ENCODE results near the gene ZBTB16. TPM values are rescaled to one million over a fixed set of nuclear protein-coding genes. Genes with fewer than 3 reads are reported as not detected.
A peak's percentile ranks its signal among the peaks of the same experiment; 100 is the strongest.

ZBTB16 gene
- polyA plus RNA-seq, 3 donors, result 4.1 to 12.3 (median 8.3) TPM

- Mint-ChIP-seq H3K27ac (peak overlapping the region in 2 of 7 donors; percentile 40 to 48), H3K4me3 (peak overlapping the region in 1 of 2 donors; percentile 80), H3K36me3 (peaks cover 0 to 5% of the 10 kb centered on the region in 2 donors), H3K27me3 (ENCODE audit: low read depth in 3 of 3) (peaks cover 0 to 2% (median 0%) of the 10 kb centered on the region in 3 donors), H3K4me1 (peaks cover 63% of the 10 kb centered on the region), H3K9me3 (no peaks in the 10 kb centered on the region)
- Histone ChIP-seq H3K9me3 (replicated peaks in 1 of 2; ENCODE audit: control insufficient read depth in 1 of 2, insufficient read depth in 1 of 2, low read length in 2 of 2) (no peaks in the 10 kb centered on the region), H3K36me3 (replicated peaks in 1 of 2; ENCODE audit: control insufficient read depth in 1 of 2, insufficient read depth in 2 of 2, low read length in 2 of 2) (no peaks in the 10 kb centered on the region), H3K9ac (ENCODE audit: insufficient read depth, low read length, poor library complexity, severe bottlenecking) (no peak overlapping the region), H2AFZ (ENCODE audit: insufficient read depth, low read depth, low read length, poor library complexity, severe bottlenecking) (peak overlapping the region; percentile 41), H3K4me3 (replicated peaks in 1 of 3; ENCODE audit: low read depth in 2 of 3, low read length in 3 of 3) (peak overlapping the region in 1 of 3 experiments; percentile 23), H3K4me1 (ENCODE audit: control insufficient read depth in 1 of 2, insufficient read depth in 2 of 2, low read length in 2 of 2) (peaks cover 28 to 36% of the 10 kb centered on the region in 2 donors), H3K27ac (ENCODE audit: low read depth in 1 of 2, low read length in 2 of 2) (no peak overlapping the region), H3K79me2 (ENCODE audit: insufficient read depth, low read length) (peaks cover 4% of the 10 kb centered on the region), H3K4me2 (replicated peaks; ENCODE audit: extremely low read depth, low read length, poor library complexity, severe bottlenecking) (peak overlapping the region; percentile 41), H4K20me1 (ENCODE audit: insufficient read depth, low read length) (peaks cover 6% of the 10 kb centered on the region), H3K27me3 (ENCODE audit: control insufficient read depth in 2 of 2, insufficient read depth in 2 of 2, low read length in 2 of 2) (no peaks in the 10 kb centered on the region)
- no peak for TF ChIP-seq CTCF (IDR thresholded peaks at IDR 0.05)
- intact Hi-C loops (cut with micrococcal nuclease), result no loop called here
- DNase-seq, result no peak
- no CpG with 5 or more reads among the region's 3 CpGs for WGBS (ENCODE audit: insufficient coverage)
Observed at GRCh38 chr11:114105611-114106010, 46.1 kb downstream of the ZBTB16 start.

GRCh38 chr11:114106047-114106446 lies 46.5 kb downstream of the ZBTB16 start:
- peak overlapping the region; percentile 41 for H3K4me2 ChIP-seq (replicated peaks; ENCODE audit: extremely low read depth, low read length, poor library complexity, severe bottlenecking)
- H3K27ac ChIP-seq (ENCODE audit: low read depth in 1 of 2, low read length in 2 of 2), result no peak overlapping the region
- Mint-ChIP-seq H3K4me1 (peaks cover 67% of the 10 kb centered on the region), H3K9me3 (no peaks in the 10 kb centered on the region), H3K27ac (peak overlapping the region in 3 of 7 donors; percentile 18 to 41 (median 19)), H3K27me3 (ENCODE audit: low read depth in 3 of 3) (peaks cover 0 to 2% (median 0%) of the 10 kb centered on the region in 3 donors), H3K4me3 (peak overlapping the region in 1 of 2 donors; percentile 80), H3K36me3 (peaks cover 0 to 5% of the 10 kb centered on the region in 2 donors)
- no peak for TF ChIP-seq CTCF (IDR thresholded peaks at IDR 0.05)
- peaks cover 4% of the 10 kb centered on the region for H3K79me2 ChIP-seq (ENCODE audit: insufficient read depth, low read length)
- H2AFZ ChIP-seq (ENCODE audit: insufficient read depth, low read depth, low read length, poor library complexity, severe bottlenecking), result peak overlapping the region; percentile 41
- intact Hi-C loops (cut with micrococcal nuclease), result no loop called here
- DNase-seq, result no peak
- peak overlapping the region in 1 of 3 experiments; percentile 23 for H3K4me3 ChIP-seq (replicated peaks in 1 of 3; ENCODE audit: low read depth in 2 of 3, low read length in 3 of 3)
- no peaks in the 10 kb centered on the region for H3K36me3 ChIP-seq (replicated peaks in 1 of 2; ENCODE audit: control insufficient read depth in 1 of 2, insufficient read depth in 2 of 2, low read length in 2 of 2)
- no peaks in the 10 kb centered on the region for H3K9me3 ChIP-seq (replicated peaks in 1 of 2; ENCODE audit: control insufficient read depth in 1 of 2, insufficient read depth in 1 of 2, low read length in 2 of 2)
- H3K9ac ChIP-seq (ENCODE audit: insufficient read depth, low read length, poor library complexity, severe bottlenecking), result no peak overlapping the region
- peaks cover 6% of the 10 kb centered on the region for H4K20me1 ChIP-seq (ENCODE audit: insufficient read depth, low read length)
- no CpG with 5 or more reads among the region's 8 CpGs for WGBS (ENCODE audit: insufficient coverage)
- no peaks in the 10 kb centered on the region for H3K27me3 ChIP-seq (ENCODE audit: control insufficient read depth in 2 of 2, insufficient read depth in 2 of 2, low read length in 2 of 2)
- H3K4me1 ChIP-seq (ENCODE audit: control insufficient read depth in 1 of 2, insufficient read depth in 2 of 2, low read length in 2 of 2), result peaks cover 31 to 40% of the 10 kb centered on the region in 2 donors
